GM12864 (cell line): Measurements from ENCODE around the gene PPIF.

Experiments used
- DNase-seq: peaks from one replicate; pipeline ENCODE4 v3.0.0-alpha.2; 2011; ENCODE audit warnings: low read depth
- H3K4me3 ChIP-seq: 2 replicates; pipeline ENCODE4 v1.5.1; 2011; ENCODE audit warnings: mild to moderate bottlenecking, low read depth, low read length, control low read depth
- CTCF ChIP-seq: IDR thresholded peaks from 2 replicates; pipeline ENCODE4 v1.5.1; 2011; ENCODE audit warnings: low read depth, mild to moderate bottlenecking, moderate library complexity, low read length, control low read depth, inconsistent platforms; ENCODE audit errors: missing control alignments

The PPIF gene

DNA sequence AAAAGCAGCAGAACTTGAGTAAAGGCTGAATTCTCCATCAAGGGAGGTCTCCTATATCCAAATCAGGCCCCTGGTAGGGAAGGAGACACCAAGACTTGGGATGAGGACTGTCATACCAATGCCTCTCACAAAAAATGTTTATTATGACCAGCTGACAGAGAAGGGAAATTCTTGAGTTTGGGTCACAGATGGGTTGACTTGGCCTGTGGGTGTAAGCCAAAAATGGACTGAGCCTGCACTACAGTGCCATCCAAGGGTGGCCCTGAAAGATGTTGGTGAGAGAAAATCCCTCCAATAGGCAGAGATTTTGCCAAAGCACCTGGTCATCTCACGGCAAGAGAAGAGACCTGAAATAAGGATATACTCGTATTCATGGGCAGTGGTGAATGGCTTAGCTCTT lies 27.0 kb upstream of the PPIF start:
- H3K4me3 ChIP-seq: no peak overlapping the region
- no peak for DNase-seq
- TF ChIP-seq CTCF: no peak

DNA sequence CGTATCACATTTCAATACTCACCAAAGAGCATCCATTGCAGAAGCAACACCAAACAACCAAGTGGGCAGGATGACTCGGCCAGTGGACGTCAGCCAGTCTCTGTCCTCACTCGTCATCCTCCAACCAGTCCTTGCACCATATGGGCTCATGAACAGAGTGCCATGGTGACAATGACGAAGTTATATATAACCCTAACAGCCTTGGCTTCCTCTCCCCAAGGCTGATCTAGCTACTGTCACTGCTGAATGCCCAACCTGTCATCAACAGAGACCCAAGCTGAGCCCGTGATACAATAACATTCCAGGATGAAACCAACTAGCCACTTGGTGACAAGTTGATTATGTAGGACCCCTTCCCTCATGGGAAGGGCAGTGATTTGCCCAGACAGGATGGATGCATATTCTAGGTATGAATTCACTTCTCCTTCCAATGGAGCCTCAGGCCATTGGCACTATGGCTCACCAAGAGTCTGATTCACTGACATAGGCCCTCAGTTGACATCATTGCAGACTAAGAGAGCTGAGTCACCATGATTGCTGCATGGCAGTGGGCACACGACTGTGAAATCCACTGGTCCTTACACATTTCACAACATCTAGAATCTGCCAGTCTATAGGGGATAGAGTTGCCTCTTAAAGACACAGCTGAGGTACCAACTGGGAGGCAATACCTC lies 26.3 kb upstream of the PPIF start:
- no peak for DNase-seq
- H3K4me3 ChIP-seq: no peak overlapping the region
- no peak for TF ChIP-seq CTCF

- TF ChIP-seq CTCF: no peak
- H3K4me3 ChIP-seq: no peak overlapping the region
Measured at GRCh38 chr10:79321494-79321882, 25.8 kb upstream of the PPIF start.

DNA sequence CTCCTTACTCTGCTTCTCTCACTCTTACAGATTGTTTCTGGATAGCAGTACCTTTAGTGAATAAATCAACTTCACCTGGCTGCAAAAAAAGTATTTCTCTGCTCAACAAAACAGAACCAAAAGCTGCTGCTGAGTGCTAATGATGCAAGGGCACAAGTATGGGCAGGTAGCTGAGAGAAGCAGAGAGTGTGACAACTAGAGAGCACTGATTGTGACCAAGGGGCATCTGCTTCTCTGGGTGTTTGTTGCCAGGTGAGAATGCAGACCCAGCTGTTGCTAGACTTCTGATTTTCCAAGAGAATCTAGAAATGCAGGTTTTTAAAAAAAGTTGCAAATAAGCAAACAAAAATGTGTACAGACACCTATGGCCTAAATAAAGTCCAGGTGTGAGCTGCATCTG lies 25.3 kb upstream of the PPIF start:
- DNase-seq: no peak
- TF ChIP-seq CTCF: no peak
- H3K4me3 ChIP-seq: no peak overlapping the region

More at GRCh38 chr10:79321494-79321882, 25.8 kb upstream of the PPIF start:
- DNase-seq: no peak

DNA sequence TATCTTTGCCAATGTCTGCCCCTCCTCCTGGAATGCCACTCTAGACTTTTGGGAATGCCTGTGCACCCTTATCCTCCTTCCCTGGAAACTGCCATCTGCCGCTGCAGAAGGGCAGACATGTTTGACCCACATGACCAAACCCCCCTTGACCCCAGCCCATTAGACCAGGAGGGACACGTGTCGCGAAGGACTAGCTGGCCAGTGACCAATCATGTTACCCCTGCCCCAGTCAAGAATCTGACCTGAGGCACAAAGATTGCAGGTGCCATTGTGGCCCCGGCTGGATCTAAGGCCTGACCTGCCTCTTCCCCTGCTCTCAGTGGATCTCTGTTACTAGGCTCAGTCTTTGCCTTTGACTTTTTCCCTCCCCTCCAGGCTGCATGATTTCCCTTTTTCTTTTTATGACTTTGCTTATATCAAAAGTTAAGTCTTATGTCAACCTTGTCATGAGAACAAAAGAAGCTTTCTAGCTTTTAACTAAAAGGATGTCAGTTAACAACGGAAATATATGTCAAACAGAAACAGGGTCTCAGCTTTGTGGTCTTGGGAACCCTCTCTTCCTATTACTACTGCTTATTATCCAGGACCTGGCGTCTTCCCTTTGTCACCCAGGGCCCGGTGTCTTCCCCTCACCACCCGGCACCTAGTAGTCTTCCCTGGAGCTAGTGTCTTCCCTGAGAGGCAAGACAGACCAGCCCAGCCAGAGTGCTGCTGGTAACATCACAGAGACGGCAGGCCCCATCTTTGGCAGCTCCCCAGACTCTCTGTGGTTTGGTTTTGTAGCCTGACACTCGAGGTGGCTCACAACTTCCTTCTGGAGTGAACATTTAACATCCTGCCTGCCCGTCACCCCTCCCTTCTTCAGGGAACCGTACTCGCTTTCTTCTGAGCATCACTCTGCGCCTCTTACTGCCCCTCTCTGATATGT lies 24.4 kb upstream of the PPIF start:
- no peak for DNase-seq
- no peak for TF ChIP-seq CTCF
- H3K4me3 ChIP-seq: no peak overlapping the region

DNA sequence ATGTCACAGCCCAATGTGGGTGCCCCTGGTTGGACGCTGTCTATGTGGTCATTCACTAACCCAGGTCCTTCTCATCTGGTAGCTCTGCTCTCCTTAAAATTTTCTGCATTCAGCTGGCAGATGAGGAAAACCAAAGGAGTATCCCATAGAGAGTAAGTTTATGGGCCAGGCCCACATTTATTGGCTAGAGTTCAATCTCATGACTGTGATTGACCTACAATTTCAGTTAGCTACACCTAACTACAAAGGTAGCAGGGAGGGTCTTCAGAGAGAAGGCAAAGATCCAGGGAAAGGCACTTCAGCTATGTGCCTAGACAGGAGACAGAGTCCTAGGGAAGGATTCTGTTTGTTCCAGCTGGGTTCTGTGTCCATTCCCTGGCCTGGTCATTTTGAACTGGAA lies 23.7 kb upstream of the PPIF start:
- DNase-seq: no peak
- TF ChIP-seq CTCF: no peak

More for the DNA sequence above, 23.7 kb upstream of the PPIF start:
- H3K4me3 ChIP-seq: no peak overlapping the region
